ENCODE results near the gene PLXNA3.
A peak's percentile ranks its signal among the peaks of the same experiment; 100 is the strongest.
"Not testable (repeated sequence)": the region's sequence is repeated elsewhere in the genome, so short reads cannot be mapped to it uniquely, and the experiment has no call there.

PLXNA3 gene

DNA sequence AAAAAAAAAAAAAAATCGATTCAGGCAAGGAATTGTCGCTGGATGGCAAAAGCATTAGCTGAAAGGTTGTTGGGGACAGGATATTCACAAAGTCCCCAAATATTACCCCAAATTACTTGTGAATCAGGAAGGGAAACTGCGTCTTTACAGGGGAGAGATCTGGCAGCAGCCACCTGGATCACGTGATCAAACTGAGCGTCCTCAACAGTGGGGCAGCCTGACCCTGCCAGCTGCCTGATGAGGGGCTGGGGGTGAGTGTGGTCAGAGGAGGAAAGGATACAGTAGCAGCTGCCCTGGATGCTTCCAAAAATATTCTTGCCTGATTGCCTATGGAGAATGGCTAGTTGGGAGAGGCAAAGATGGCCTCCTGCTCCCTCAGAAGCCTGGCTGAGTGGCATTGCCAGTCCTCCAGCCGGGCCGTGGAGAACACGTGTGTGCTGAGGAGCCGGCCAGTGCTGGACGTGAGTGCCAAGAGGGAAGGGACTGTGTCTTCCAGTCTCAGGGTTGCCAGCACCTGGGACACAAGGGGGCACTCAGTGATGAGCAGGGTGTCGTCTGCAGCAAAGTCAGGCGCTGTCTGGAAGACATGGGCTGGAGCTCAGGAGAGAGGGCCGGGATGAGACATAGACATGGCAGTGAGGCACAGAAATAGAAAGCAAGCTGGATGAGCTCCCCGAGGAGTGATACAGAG, 24.0 kb downstream of the PLXNA3 start:
- no peak for DNase-seq

- no peak for DNase-seq
Observed at GRCh38 chrX:154482786-154483185, 24.7 kb downstream of the PLXNA3 start.

GRCh38 chrX:154483325-154483724, 25.2 kb downstream of the PLXNA3 start:
- no peak for DNase-seq

- no peak for DNase-seq
Observed at GRCh38 chrX:154484255-154485149, 26.4 kb downstream of the PLXNA3 start.

DNA sequence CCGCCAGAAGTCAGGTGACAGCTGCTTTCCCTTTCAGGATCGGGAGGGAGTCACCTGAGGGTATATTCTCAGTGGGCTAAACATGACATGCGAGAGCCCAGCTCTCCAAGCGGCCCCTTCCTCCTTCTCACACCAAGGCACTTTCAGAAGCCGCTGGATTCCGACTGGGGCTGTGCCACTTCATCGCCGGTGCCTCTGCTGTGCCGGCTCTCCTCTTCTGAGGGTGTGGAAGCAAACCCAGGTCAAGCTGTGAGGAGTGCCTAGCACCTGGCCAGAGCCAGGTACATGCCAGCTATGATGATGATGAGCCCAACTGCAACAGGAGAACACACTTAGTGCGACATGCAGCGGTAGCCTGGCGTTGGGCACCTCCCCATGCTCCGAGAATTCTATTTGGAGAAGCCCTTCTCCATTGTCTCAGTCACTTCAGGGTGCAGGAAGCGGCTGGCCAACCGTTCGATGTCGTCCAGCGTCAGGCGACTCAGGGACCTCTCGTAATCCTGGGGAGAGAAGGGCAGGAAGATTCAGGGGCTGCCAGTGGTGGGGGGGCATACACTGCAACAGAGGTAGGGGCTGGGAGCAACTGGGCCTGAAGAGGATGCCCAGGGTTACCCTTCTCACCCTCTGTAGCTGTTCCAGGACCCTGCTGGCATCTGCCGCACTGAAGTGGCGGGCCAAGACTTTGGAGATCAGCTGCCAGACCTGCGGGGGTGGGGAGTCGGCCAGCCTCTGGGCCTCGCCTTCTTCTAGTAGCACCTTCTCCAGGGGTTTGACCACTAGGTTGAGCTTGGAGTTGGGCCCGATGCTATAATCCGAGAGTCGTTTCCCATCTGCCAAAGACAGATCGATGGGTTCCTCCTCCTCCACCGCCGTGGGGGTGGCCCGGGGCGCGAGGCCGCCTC, 27.3 kb downstream of the PLXNA3 start:
- DNase-seq = no peak

GRCh38 chrX:154486052-154486395, 27.9 kb downstream of the PLXNA3 start:
- peak; percentile 54 for DNase-seq

- peak; percentile 75 for DNase-seq
Observed at GRCh38 chrX:154486396-154487207, 28.5 kb downstream of the PLXNA3 start, which contains the start of gene UBL4A. UBL4A (minus strand) TSS chrX:154486615; CDS start chrX:154486584, 31 bp downstream.

DNA sequence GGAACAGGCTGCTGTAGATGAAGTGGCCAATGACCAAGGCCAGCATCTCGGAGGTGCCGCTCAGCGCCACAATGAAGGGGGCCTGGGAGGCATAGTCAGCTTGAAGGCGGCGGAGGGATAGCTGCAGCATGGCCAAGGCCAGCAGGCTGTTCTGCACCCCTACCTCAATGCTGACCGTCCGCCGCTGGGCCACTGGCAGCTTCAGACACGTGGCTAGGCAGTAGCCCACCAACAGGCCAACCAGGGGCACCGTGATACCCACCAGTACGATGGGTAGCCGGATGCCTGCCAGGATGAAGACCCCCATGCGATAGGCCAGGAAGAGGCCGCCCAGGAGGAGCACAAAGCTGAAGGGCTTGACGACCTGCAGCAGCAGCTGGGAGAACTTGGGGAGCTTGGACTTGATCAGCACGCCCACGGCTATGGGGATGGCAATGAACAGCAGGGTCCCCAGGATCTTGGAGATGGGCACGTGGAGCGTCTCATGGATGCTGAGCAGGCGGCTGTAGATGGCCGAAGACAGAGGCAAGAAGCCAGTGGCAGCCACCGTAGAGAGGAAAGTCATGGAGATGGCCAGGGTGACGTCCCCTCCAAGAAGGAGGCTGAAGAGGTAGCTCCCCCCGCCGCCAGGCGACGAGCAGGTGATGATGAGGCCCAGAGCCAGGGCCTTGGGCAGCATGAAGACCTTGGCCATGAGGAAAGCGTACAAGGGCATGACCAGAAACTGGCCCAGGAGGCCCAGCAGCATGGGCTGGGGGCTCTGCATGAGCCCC, 29.6 kb downstream of the PLXNA3 start:
- DNase-seq = no peak

DNA sequence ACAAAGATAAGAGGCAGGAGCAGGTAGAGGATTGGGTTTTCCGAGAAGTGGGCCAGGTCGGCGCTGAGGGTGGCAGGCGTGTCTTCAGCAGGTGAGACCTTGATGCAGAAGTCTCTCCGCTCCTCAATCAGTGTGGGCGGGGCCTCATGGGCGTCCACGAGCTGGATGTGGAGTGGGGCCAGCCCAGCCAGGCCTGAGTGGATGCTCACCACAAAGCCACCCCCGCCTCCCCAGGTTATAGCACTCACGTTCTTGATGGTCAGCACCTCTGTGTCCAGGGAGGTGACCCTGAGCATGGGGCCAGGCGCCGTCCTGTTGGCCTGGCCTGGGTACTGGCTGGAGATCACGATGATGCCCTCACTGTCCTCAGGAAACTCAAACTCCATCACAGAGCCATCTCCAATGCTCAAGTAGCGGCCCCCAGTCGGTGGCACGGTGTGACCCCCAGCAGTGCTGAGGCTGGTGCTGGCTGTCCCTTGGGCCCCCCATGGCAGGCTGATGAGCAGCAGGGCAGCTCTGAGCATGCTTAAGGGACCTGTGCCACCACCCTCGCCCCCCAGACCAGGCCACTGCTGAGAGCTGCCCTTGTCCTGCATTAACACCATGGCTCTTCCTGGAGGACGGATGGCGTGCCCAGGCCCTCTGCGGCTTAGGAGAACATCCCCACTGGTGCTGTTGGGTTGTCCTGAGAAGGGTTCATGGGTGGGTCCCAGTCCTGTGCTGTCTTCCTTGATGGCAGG, 30.4 kb downstream of the PLXNA3 start:
- DNase-seq = no peak

GRCh38 chrX:154489182-154489581, 31.1 kb downstream of the PLXNA3 start:
- no peak for DNase-seq

DNA sequence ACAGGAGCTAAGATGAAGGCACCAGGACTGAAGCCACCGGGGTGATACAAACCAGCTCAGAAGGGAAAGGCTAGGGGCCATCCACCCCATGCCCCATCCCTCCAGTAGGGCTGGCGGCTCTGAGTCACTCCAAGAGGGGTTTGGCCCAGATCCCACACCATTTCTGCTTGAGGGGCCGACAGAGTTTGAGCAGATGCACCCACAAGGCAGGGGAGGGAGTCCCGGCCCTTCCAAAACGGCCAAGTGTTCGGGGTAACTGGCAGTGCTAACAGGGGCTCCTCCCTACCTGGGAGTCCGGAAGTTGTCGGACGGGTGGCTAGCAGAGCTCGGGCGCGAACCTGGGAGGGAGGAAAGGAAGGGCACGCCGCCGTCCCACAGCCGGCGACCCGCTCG, 31.9 kb downstream of the PLXNA3 start:
- DNase-seq = peak; percentile 43

DNA sequence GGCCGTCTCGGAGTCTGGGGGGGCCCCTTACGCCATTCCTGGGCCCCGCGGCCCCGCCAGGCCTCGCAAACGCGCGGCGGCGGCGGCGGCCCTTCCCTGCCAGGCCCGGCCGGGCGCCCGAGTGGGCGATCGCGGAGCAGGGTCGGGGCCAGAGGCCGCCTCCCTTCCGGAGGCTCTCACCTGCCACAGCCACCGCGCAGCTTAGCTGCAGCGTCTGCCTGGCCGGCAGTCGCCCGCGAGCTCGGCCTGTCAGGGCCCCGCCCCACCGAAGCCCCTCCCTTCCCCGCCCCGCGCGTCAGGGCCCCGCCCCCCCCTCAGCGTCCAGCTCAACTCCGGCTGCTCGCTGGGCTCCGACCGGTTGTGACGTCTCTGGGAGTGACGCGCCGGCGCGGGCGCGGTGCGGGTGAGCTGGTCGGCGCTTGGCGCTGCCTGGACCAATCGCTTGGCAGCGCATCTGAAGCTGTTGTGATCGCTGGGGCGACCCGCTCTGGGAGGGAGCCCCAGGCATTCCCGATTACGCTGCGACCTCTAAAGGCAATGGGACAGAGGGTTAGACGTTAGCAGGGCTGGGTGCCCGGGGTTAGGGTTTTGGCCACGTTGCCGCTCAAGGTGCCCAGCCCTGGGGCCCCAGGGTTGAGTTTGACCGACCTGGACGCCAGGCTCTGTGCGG, 32.5 kb downstream of the PLXNA3 start, which contains the start of gene SLC10A3:
Gene SLC10A3 (minus strand): TSS at position 216 of the 670 bp plus-strand sequence. CDS start 1,689 bp downstream, outside the sequence.
- peak; percentile 91 for DNase-seq

DNA sequence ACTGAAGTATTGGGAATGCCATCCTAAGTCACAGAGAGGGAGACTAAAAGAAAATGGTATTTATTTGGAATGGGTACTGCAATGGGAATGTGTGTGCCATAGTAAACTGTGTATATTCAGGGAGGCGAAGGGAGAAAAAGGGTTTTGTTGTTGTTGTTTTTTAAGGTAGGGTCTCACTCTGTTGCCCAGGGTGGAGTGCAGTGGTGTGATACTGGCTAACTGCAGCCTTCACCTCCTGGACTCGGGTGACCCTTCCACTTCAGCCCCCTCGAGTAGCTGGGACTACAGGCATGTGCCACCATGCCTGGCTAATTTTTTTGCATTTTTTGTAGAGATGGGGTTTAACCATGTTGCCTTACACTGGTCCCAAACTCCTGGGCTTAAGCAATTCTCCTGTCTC, 36.6 kb downstream of the PLXNA3 start:
- DNase-seq = no peak

DNA sequence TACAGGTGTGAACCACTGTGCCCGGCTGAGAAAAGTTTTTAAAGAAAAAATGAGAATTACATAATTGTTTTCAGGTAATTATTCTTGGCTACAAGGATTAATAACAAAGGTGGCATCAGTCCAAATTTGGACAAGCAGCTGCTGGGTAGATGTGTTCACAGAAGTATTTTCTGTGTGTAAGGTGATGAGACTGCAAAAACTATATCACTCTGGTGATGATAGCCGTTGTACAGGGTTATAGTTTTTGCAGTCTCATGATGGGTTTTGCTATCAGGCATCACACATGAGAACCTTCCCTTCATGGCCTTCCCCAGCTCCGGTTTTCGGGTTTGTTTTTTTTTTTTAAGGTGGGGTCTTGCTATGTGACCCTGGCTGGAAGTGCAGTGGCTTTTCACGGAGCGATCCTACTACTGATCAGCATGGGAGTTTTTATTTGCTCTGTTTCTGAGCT, 37.4 kb downstream of the PLXNA3 start:
- no peak for DNase-seq

GRCh38 chrX:154496591-154497137, 38.6 kb downstream of the PLXNA3 start:
- DNase-seq = not testable (repeated sequence)

DNA sequence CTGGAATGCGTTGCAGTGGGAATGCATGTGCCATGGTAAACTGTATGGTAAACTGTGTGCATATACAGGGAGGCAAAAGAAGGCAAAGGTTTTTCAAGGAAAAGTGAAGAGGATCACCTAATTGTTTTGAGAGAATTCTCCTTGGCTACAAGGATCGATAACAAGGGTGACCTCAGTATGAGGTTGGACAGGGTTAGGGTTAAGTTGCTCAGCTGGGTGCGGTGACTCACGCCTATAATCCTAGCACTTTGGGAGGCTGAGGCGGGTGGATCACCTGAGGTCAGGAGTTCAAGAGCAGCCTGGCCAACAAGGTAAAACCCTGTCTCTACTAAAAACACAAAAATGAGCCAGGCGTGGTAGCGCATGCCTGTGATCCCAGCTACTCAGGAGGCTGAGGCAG, 43.3 kb downstream of the PLXNA3 start:
- DNase-seq = not testable (repeated sequence)

DNA sequence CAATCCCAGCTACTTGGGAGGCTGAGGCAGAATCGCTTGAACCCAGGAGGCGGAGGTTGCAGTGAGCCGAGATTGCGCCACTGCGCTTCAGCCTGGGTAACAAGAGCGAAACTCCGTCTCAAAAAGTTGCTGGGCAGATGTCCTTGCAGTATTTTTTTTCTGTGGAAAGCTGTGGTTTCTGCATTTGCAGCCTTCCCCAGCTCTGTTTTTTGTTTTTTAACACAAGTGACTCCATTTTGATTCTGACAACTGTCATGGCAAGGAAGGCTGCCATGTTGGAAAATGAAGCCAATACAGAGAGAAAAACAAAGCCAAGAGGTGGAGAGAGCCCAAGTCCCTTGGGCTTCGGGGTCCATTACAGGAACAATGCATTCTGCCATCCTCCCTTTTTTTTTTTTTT, 44.0 kb downstream of the PLXNA3 start:
- no peak for DNase-seq

GRCh38 chrX:154502989-154503388, 44.9 kb downstream of the PLXNA3 start:
- no peak for DNase-seq

DNA sequence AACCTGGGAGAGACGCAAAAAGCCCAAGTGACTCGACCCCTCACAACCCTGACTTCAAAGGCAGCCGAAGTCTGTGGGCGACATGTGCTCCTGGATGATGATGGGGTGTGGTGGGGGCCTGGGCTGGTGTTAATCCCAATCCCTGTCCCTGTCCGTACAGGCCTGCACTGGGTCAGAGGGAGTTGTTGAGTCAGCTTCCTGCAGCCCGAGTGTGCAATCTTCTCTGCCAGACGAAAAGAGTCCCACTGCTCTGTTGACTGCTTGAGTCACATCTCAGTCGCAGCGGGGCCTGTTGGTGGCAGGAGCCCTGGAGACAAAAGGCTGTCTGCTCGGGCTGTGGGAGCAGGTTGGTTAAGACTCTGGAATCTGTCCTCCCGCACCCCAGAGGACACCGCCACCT, 47.7 kb downstream of the PLXNA3 start:
- no peak for DNase-seq

All from CD4-positive, alpha-beta T cell treated with Interleukin-17A for 4 hours (primary cell).